Panc1 (cell line): ENCODE data around the gene NUDT22. TPM values are rescaled to one million over a fixed set of nuclear protein-coding genes. Genes with fewer than 3 reads are reported as not detected.

Experiments
- ATAC-seq: fragments of 200-7000 bp; cut with Tn5 transposase; 2 replicates; pipeline ENCODE4 v1.9.1; 2020; ENCODE audit warnings: mild to moderate bottlenecking, moderate library complexity
- BruUV-seq: library from RNA; stranded (reverse); fragments of 400-500 nt; replicated peaks from 2 replicates; lab custom pipeline; 2021; lab: Mats Ljungman, UMichigan
- CTCF ChIA-PET: fragments of 300-600 bp; sonication (Branson Sonifier 250); formaldehyde crosslinking; loops from one replicate; lab custom pipeline; 2022; ENCODE audit warnings: antibody characterized with exemption; lab: Charles Lee
- POLR2A ChIA-PET: fragments of 300-600 bp; sonication (Branson Sonifier 250); formaldehyde crosslinking; loops from one replicate; lab custom pipeline; 2022; ENCODE audit warnings: antibody characterized with exemption; lab: Charles Lee
- DNase-seq: peaks from one replicate; pipeline ENCODE4 v3.0.0-alpha.2; 2010; ENCODE audit warnings: low read depth, low spot score
- H3K27ac ChIP-seq: 2 replicates; pipeline ENCODE4 v1.5.1; 2011; ENCODE audit warnings: mild to moderate bottlenecking, low read length, inconsistent platforms
- H3K27me3 ChIP-seq: fragments of 200-500 bp; sonication (Bioruptor generic); 2 replicates; pipeline ENCODE4 v1.6.0; 2014; ENCODE audit warnings: low read length, inconsistent platforms; ENCODE audit not compliant: control insufficient read depth, insufficient read depth
- H3K36me3 ChIP-seq: fragments of 200-500 bp; sonication (Bioruptor generic); 2 replicates; pipeline ENCODE4 v1.5.1; 2014; ENCODE audit warnings: inconsistent platforms, mild to moderate bottlenecking, low read length, moderate library complexity; ENCODE audit not compliant: control insufficient read depth, insufficient read depth
- H3K4me1 ChIP-seq: 2 replicates; pipeline ENCODE4 v1.5.1; 2011; ENCODE audit warnings: inconsistent platforms, mild to moderate bottlenecking, low read length, moderate library complexity; ENCODE audit not compliant: control insufficient read depth, insufficient read depth
- H3K4me3 ChIP-seq, 2 experiments: 2 replicates each; pipeline ENCODE4 v1.5.1; 2011 to 2012; ENCODE audit warnings: low read depth in 2 of 2, low read length in 2 of 2, mild to moderate bottlenecking in 2 of 2, inconsistent platforms in 1 of 2, moderate library complexity in 1 of 2
- H3K9me3 ChIP-seq: fragments of 200-500 bp; sonication (Bioruptor generic); 2 replicates; pipeline ENCODE4 v1.5.1; 2014; ENCODE audit warnings: low read depth, mild to moderate bottlenecking, inconsistent platforms, low read length, moderate library complexity; ENCODE audit not compliant: control insufficient read depth, insufficient read depth
- CTCF ChIP-seq: fragments of 450-650 bp; IDR thresholded peaks from 2 replicates; pipeline ENCODE4 v1.5.1; 2017; ENCODE audit warnings: mild to moderate bottlenecking
- POLR2AphosphoS5 ChIP-seq: IDR thresholded peaks from 2 replicates; pipeline ENCODE4 v1.6.1; 2012; ENCODE audit warnings: mild to moderate bottlenecking, low read depth, low read length, moderate library complexity
- REST ChIP-seq, 2 experiments: IDR thresholded peaks; 2 replicates each; pipeline ENCODE4 v1.6.1; 2011 to 2012; ENCODE audit warnings: low read depth in 2 of 2, control low read depth in 1 of 2, low read length in 1 of 2, mild to moderate bottlenecking in 1 of 2, moderate library complexity in 1 of 2; ENCODE audit not compliant: insufficient read depth in 1 of 2
- SIN3A ChIP-seq: IDR thresholded peaks from 2 replicates; pipeline ENCODE4 v1.6.1; 2012; ENCODE audit warnings: low read depth, mild to moderate bottlenecking, low read length, moderate library complexity, borderline replicate concordance; ENCODE audit not compliant: insufficient read depth
- TCF7L2 ChIP-seq: IDR thresholded peaks from 2 replicates; pipeline ENCODE4 v1.6.1; 2011; ENCODE audit warnings: mild to moderate bottlenecking, low read depth, low read length, inconsistent platforms
- in situ Hi-C: cut with HindIII; loops from 2 replicates; pipeline ENCODE4 v1.10.0; 2016; ENCODE audit warnings: low sequenced_read_pairs, low pct_unique_long_range_greater_than_20kb
- intact Hi-C: fragments of 100-400 bp; cut with micrococcal nuclease; formaldehyde crosslinking; loops from one replicate; pipeline ENCODE4 v1.10.0; 2022; ENCODE audit not compliant: unreplicated experiment
- total RNA-seq: library from RNA; stranded (reverse); gene quantifications from one replicate; pipeline ENCODE4 v1.2.1, GENCODE V29; 2021; ENCODE audit not compliant: unreplicated experiment

NUDT22 gene
- total RNA-seq, 1 experiment from 2014 or later, result 98.8 TPM

DNA sequence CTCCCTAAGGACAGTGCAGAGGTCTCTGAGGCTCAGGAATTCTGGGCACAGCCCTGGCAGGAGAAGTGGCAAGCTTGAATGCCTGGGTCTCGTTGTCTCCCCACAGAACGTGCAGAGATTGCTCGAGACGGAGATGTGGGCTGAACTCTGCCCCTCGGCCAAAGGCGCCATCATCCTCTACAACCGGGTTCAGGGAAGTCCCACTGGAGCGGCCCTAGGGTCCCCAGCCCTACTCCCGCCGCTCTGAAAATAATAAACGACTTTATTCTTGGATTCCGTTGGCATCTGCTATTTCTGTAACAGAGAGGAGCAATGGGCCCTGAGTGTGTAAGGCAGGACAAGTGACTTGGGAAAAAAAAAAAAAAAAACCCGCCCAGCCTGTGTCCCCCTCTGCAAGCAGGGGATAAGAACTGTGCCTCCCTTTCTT, 3.7 kb downstream of the NUDT22 start:
- peak overlapping the region; percentile 87 for H3K27ac ChIP-seq
- intact Hi-C loops (no loop called here), in situ Hi-C loops (no loop called here)
- no peaks in the 10 kb centered on the region for H3K9me3 ChIP-seq
- POLR2A ChIA-PET, result interaction anchor here (0.5 to 1.0 kb wide), 5 partner anchors 13 to 1307 kb away, joined by 3 to 8 read pairs (median 4); no protein-coding TSS in a partner anchor
- TF ChIP-seq SIN3A, result no peak
- no peak for TF ChIP-seq POLR2AphosphoS5
- no peak for TF ChIP-seq TCF7L2
- no peak for TF ChIP-seq CTCF
- TF ChIP-seq REST (IDR thresholded peaks at IDR 0.05; ENCODE audit: insufficient read depth in 1 of 2, low read depth in 2 of 2, low read length in 1 of 2), result no peak
- CTCF ChIA-PET, result interaction anchor here (0.7 kb wide), 1 partner anchor 248 kb away, joined by 3 read pairs; no protein-coding TSS in a partner anchor
- H3K36me3 ChIP-seq, result peaks cover 2% of the 10 kb centered on the region; the same call in 1 of the 2 replicates
- no TSS peak for BruUV-seq
- H3K4me3 ChIP-seq, result peak overlapping the region; percentile 68 to 79
- H3K4me1 ChIP-seq, result peaks cover 46% of the 10 kb centered on the region
- no peaks in the 10 kb centered on the region for H3K27me3 ChIP-seq
- no peak for ATAC-seq
- no peak for DNase-seq

DNA sequence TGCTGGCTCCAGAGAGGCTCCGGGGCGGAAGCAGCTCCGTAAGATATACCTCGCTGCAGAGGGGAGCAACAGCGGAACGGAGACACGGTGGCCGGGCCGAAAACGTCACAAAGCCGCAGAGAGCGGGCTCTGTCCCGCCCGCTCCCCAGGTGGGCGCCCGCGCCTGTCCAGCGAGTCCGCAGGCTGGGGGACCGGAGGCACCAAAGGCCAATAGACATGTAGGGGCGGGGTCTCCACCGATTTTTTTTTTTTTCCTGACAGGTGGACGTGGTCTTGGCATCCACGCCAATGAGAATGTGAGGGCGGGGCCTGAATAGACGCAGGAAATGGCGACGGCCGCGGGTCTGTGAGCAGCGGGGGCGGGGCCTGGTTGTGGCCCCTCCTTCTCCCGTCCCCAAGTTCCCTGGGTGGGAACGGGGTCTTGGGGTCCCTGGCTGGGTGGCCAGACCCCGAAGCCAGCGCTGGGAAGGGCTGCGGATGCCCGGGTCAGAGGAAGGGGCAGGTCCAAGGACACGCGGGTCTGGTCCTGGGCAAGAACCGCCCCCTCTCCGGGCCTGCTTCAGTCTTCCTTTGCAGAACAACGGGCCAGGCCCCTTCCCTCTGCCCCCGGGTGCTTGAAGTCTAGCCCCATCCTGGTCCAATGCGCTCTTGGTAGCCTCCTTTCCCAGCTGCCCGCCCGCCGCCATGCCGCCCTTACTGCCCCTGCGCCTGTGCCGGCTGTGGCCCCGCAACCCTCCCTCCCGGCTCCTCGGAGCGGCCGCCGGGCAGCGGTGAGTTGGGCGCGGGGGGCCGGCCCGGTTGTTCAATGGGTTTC, 4.3 kb downstream of the NUDT22 start, which contains the start of gene DNAJC4:
DNAJC4 (plus strand) TSS at position 378 of the 814 bp plus-strand sequence; CDS start at position 685, 307 bp downstream.
- H3K27me3 ChIP-seq, result no peaks in the 10 kb centered on the region
- ATAC-seq (peak; percentile 59), DNase-seq (no peak)
- ChIA-PET CTCF (interaction anchor here (0.7 kb wide), 1 partner anchor 249 kb away, joined by 3 read pairs; no protein-coding TSS in a partner anchor), POLR2A (interaction anchor here (0.5 to 1.0 kb wide), 5 partner anchors 13 to 1308 kb away, joined by 3 to 8 read pairs (median 4); no protein-coding TSS in a partner anchor)
- peaks cover 47% of the 10 kb centered on the region for H3K4me1 ChIP-seq
- TF ChIP-seq REST (IDR thresholded peaks at IDR 0.05; ENCODE audit: insufficient read depth in 1 of 2, low read depth in 2 of 2, low read length in 1 of 2), result no peak
- no peak; the same call in 1 of the 2 replicates for TF ChIP-seq SIN3A
- peak; percentile 71 for TF ChIP-seq POLR2AphosphoS5
- no peak for TF ChIP-seq TCF7L2
- TF ChIP-seq CTCF, result no peak
- peaks cover 2% of the 10 kb centered on the region; the same call in 1 of the 2 replicates for H3K36me3 ChIP-seq
- peak within 1 kb of the TSS; percentile 68 to 79 for H3K4me3 ChIP-seq
- intact Hi-C loops (no loop called here), in situ Hi-C loops (no loop called here)
- no TSS peak for BruUV-seq
- peak within 1 kb of the TSS; percentile 87 for H3K27ac ChIP-seq
- no peaks in the 10 kb centered on the region for H3K9me3 ChIP-seq
